Measurements from ENCODE around the gene CLMN. TPM values are rescaled to one million over a fixed set of nuclear protein-coding genes. Genes with fewer than 3 reads are reported as not detected.

The CLMN gene
- total and polyA plus RNA-seq, 10 of the 15 experiments (the other 5 are each of a cell fraction or from before 2014, with no cell fraction given), result 7.8 to 49.3 (median 18.5) TPM

- Histone ChIP-seq H3K4me2 (ENCODE audit: control insufficient read depth, insufficient read depth) (no peak overlapping the region), H4K20me1 (ENCODE audit: control insufficient read depth, insufficient read depth) (no peaks in the 10 kb centered on the region), H3K27me3 (replicated peaks in 1 of 2; ENCODE audit: control insufficient read depth in 2 of 2, insufficient read depth in 2 of 2, low read length in 1 of 2) (no peaks in the 10 kb centered on the region), H3K36me3 (ENCODE audit: control insufficient read depth in 2 of 2, insufficient read depth in 2 of 2, low read length in 1 of 2) (no peaks in the 10 kb centered on the region; a peak in 1 of 4 replicates), H2AFZ (ENCODE audit: control insufficient read depth, low read depth, low read length) (no peak overlapping the region), H3K27ac (ENCODE audit: control insufficient read depth, insufficient read depth) (no peak overlapping the region), H3K4me3 (no peak overlapping the region), H3K4me1 (ENCODE audit: control insufficient read depth, insufficient read depth, low read length) (0 out of 2 replicates have a peak, but pooled peaks cover 3% of the 10 kb centered on the region), H3K9ac (ENCODE audit: control insufficient read depth, insufficient read depth, low read length) (no peak overlapping the region), H3K79me2 (ENCODE audit: control insufficient read depth, insufficient read depth, low read length) (no peaks in the 10 kb centered on the region), H3K9me3 (replicated peaks; ENCODE audit: control insufficient read depth, insufficient read depth, low read length) (no peaks in the 10 kb centered on the region; the same call in 2 of the 3 replicates)
- RAD21 ChIA-PET (ENCODE audit: unreplicated experiment), result interaction anchor here (0.7 to 1.0 kb wide), 2 partner anchors 23 to 30 kb away, joined by 3 read pairs; no protein-coding TSS in a partner anchor
- FAIRE-seq, result no peak
- no TSS peak for BruUV-seq (replicated peaks)
- no peak for DNase-seq (ENCODE audit: low read depth, low spot score)
- no peak for TF ChIP-seq PBX3 (IDR thresholded peaks at IDR 0.05; ENCODE audit: insufficient replicate concordance, low read depth, low read length)
- no peak for TF ChIP-seq ZNF274 (IDR thresholded peaks at IDR 0.05; ENCODE audit: insufficient read depth, insufficient read length)
- no peak for TF ChIP-seq ZBTB11 (CRISPR knock-in tag; IDR thresholded peaks at IDR 0.05)
- TF ChIP-seq USF2 (IDR thresholded peaks at IDR 0.05; ENCODE audit: borderline replicate concordance, low read depth, low read length), result no peak
- peak; percentile 53 for TF ChIP-seq SKIL (IDR thresholded peaks at IDR 0.05; ENCODE audit: low read depth, poor library complexity, severe bottlenecking)
- TF ChIP-seq SMARCA5 (IDR thresholded peaks at IDR 0.05), result no peak
- no peak for TF ChIP-seq ZNF207 (IDR thresholded peaks at IDR 0.05; ENCODE audit: borderline replicate concordance)
- TF ChIP-seq SMAD1 (IDR thresholded peaks at IDR 0.05; ENCODE audit: low read depth, partially characterized antibody), result peak; percentile 98
- TF ChIP-seq POLR2A (IDR thresholded peaks at IDR 0.05; ENCODE audit: low read depth, low read length), result no peak
- in situ Hi-C loops (cut with MboI) (no loop called here), intact Hi-C loops (cut with micrococcal nuclease; ENCODE audit: unreplicated experiment) (no loop called here)
- 40% methylated on average over 6 of the region's 6 CpGs for WGBS (ENCODE audit: insufficient coverage, insufficient replicate concordance, low lambda C conversion rate, missing lambda C conversion rate)
- POLR2A ChIA-PET, result interaction anchor here (1.6 kb wide), 1 partner anchor 9 kb away, joined by 5 read pairs; no protein-coding TSS in a partner anchor
- CTCF ChIA-PET, result interaction anchor here (0.8 to 1.0 kb wide), 2 partner anchors 96 to 135 kb away, joined by 3 read pairs; no protein-coding TSS in a partner anchor
- SMC1A ChIA-PET (ENCODE audit: uncharacterized antibody, unreplicated experiment), result interaction anchor here (0.9 to 1.5 kb wide), 4 partner anchors 10 to 35 kb away, joined by 3 to 5 read pairs (median 4); no protein-coding TSS in a partner anchor
- peak; percentile 43; the same call in 2 of the 3 replicates for ATAC-seq
These were observed 27.7 kb downstream of the CLMN start for GRCh38 chr14:95291859-95292542.

Data from GM12878 (cell line).